LoVo (cell line): Measurements from ENCODE around the gene COPS3.
A peak's percentile ranks its signal among the peaks of the same experiment; 100 is the strongest.

ENCODE experiments used
- DNase-seq: peaks from one replicate; pipeline ENCODE4 v3.0.0-alpha.2; 2016; ENCODE audit warnings: low spot score

The COPS3 gene

GRCh38 chr17:17241656-17242055, 39.4 kb downstream of the COPS3 start:
- no peak for DNase-seq

GRCh38 chr17:17239832-17240231, 41.2 kb downstream of the COPS3 start:
- no peak for DNase-seq

- DNase-seq: peak; percentile 87
Observed at GRCh38 chr17:17237026-17237799, 43.8 kb downstream of the COPS3 start, which contains the start of gene FLCN. Gene FLCN (minus strand): TSS chr17:17237168. CDS start chr17:17228137, 9,031 bp downstream.

- peak; percentile 19 for DNase-seq
Observed at GRCh38 chr17:17236295-17237025, 44.6 kb downstream of the COPS3 start.

GRCh38 chr17:17235212-17236174, 45.6 kb downstream of the COPS3 start:
- no peak for DNase-seq

GRCh38 chr17:17232303-17232621, 48.8 kb downstream of the COPS3 start:
- no peak for DNase-seq

GRCh38 chr17:17231621-17232302, 49.3 kb downstream of the COPS3 start:
- no peak for DNase-seq

- no peak for DNase-seq
Observed at GRCh38 chr17:17229416-17230384, 51.3 kb downstream of the COPS3 start.

GRCh38 chr17:17228521-17229279, 52.3 kb downstream of the COPS3 start:
- no peak for DNase-seq

- no peak for DNase-seq
Observed at GRCh38 chr17:17227608-17228520, 53.2 kb downstream of the COPS3 start.

- DNase-seq: no peak
Observed at GRCh38 chr17:17226451-17227265, 54.4 kb downstream of the COPS3 start.

- DNase-seq: no peak
Observed at GRCh38 chr17:17225901-17226300, 55.1 kb downstream of the COPS3 start.

- no peak for DNase-seq
Observed at GRCh38 chr17:17224137-17224536, 56.9 kb downstream of the COPS3 start.

- no peak for DNase-seq
Observed at GRCh38 chr17:17223736-17224135, 57.3 kb downstream of the COPS3 start.

- DNase-seq: no peak
Observed at GRCh38 chr17:17221329-17221728, 59.7 kb downstream of the COPS3 start.

GRCh38 chr17:17220529-17220928, 60.5 kb downstream of the COPS3 start:
- no peak for DNase-seq

GRCh38 chr17:17217995-17218394, 63.1 kb downstream of the COPS3 start:
- DNase-seq: no peak

GRCh38 chr17:17216776-17217175, 64.3 kb downstream of the COPS3 start:
- DNase-seq: no peak
